SK-N-SH treated with all-trans-retinoic acid at 6 μM for 48 hours (cell line): Measurements from ENCODE around the gene ATPAF1.

Source experiments
- CREB5 ChIP-seq: fragments of 250-450 bp; sonication (Bioruptor Pico); IDR thresholded peaks from 2 replicates; pipeline ENCODE4 v1.5.1; 2020; ENCODE audit warnings: low read depth, mild to moderate bottlenecking, moderate library complexity
- GLIS3 ChIP-seq: fragments of 250-450 bp; sonication (Bioruptor Pico); IDR thresholded peaks from 2 replicates; pipeline ENCODE4 v1.5.0; 2020; ENCODE audit warnings: mild to moderate bottlenecking, moderate library complexity
- PATZ1 ChIP-seq: fragments of 250-450 bp; sonication (Bioruptor Pico); IDR thresholded peaks from 2 replicates; pipeline ENCODE4 v1.8.0; 2020; ENCODE audit warnings: mild to moderate bottlenecking, moderate library complexity, borderline replicate concordance
- RARB ChIP-seq: fragments of 250-450 bp; sonication (Bioruptor Pico); IDR thresholded peaks from 2 replicates; pipeline ENCODE4 v1.8.0; 2021; ENCODE audit warnings: mild to moderate bottlenecking, moderate library complexity
- SNAI2 ChIP-seq: fragments of 250-450 bp; sonication (Bioruptor Pico); IDR thresholded peaks from 2 replicates; pipeline ENCODE4 v1.5.0; 2020; ENCODE audit warnings: mild to moderate bottlenecking, moderate library complexity
- TCF4 ChIP-seq: fragments of 250-450 bp; sonication (Bioruptor Pico); IDR thresholded peaks from 2 replicates; pipeline ENCODE4 v1.8.0; 2021; ENCODE audit warnings: mild to moderate bottlenecking, moderate library complexity, borderline replicate concordance
- TOX ChIP-seq: fragments of 250-450 bp; sonication (Bioruptor Pico); IDR thresholded peaks from 2 replicates; pipeline ENCODE4 v1.8.0; 2021; ENCODE audit warnings: mild to moderate bottlenecking, moderate library complexity, borderline replicate concordance
- ZC3H10 ChIP-seq: fragments of 250-450 bp; sonication (Bioruptor Pico); IDR thresholded peaks from 2 replicates; pipeline ENCODE4 v1.5.1; 2021; ENCODE audit warnings: mild to moderate bottlenecking, moderate library complexity
- ZFP3 ChIP-seq: fragments of 250-450 bp; sonication (Bioruptor Pico); IDR thresholded peaks from 2 replicates; pipeline ENCODE4 v1.5.0; 2020; ENCODE audit warnings: mild to moderate bottlenecking, moderate library complexity
- ZNF8 ChIP-seq: fragments of 450-650 bp; formaldehyde crosslinking; IDR thresholded peaks from 2 replicates; pipeline ENCODE4 v1.5.0; 2020; ENCODE audit warnings: mild to moderate bottlenecking, moderate library complexity

- TF ChIP-seq ZFP3 (CRISPR knock-in tag) (no peak), ZC3H10 (no peak), PATZ1 (CRISPR knock-in tag) (no peak), CREB5 (no peak), RARB (CRISPR knock-in tag) (no peak), TCF4 (CRISPR knock-in tag) (no peak), SNAI2 (CRISPR knock-in tag) (no peak), GLIS3 (CRISPR knock-in tag) (no peak), TOX (CRISPR knock-in tag) (no peak), ZNF8 (CRISPR knock-in tag) (no peak)
Observed at GRCh38 chr1:46605232-46605631, 62.9 kb downstream of the ATPAF1 start.
